CD4-positive, alpha-beta T cell treated with Interleukin-6 for 4 hours (primary cell): Measurements from ENCODE around the gene KRTAP12-4.
"Not testable (repeated sequence)": the region's sequence is repeated elsewhere in the genome, so short reads cannot be mapped to it uniquely, and the experiment has no call there.

Experiments used
- DNase-seq: peaks from one replicate; pipeline ENCODE4 v3.0.0-alpha.2; 2020; ENCODE audit warnings: mixed read lengths

KRTAP12-4 gene

DNA sequence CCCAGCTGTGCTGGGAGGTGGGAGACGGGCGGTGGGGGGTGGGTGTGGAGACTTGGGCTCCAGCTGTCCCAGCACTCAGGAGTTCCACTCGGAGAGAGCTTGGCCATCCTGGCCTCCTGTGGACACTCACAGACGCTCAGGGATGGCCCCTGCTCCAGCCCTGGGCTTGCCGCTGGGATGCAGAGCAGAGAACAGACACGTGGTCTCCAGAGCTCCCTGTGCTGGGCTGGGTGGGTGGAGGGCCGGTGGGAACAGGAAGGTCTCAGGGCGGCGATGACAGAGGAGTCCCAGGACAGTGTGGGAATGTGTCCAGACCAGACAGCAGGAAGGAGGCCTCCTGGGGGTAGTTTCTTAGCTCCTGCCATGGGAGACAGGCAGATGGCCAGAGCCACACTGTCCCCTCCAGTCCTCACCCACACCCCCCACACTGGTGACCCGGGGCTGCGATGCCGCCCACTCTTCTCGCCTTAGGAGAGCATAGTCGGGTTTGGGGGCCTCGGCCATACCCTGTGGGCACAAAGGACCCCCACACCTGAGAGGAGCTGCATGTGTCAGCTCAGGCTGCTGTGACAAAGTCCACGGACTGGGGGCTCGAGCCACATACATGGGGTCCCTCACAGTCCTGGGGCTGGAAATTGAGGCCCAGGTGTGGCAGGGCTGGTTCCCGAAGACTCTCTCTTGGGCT is 25.6 kb downstream of the KRTAP12-4 start:
- no peak for DNase-seq

DNA sequence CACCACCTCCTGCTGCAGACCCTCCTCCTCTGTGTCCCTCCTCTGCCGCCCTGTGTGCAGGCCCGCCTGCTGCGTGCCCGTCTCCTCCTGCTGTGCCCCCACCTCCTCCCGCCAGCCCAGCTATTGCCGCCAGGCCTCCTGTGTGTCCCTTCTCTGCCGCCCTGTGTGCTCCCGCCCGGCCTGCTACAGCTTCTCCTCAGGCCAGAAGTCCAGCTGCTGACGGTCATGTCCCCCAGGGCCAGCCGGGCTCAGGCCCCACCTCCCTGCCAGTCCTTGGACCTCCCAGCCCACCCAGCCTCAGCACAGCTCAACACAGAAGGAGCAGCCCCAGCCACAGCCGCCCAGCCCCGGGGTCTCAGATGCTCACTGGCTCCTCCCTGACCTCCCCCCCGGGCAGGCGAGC is 26.6 kb downstream of the KRTAP12-4 start:
- DNase-seq = not testable (repeated sequence)

DNA sequence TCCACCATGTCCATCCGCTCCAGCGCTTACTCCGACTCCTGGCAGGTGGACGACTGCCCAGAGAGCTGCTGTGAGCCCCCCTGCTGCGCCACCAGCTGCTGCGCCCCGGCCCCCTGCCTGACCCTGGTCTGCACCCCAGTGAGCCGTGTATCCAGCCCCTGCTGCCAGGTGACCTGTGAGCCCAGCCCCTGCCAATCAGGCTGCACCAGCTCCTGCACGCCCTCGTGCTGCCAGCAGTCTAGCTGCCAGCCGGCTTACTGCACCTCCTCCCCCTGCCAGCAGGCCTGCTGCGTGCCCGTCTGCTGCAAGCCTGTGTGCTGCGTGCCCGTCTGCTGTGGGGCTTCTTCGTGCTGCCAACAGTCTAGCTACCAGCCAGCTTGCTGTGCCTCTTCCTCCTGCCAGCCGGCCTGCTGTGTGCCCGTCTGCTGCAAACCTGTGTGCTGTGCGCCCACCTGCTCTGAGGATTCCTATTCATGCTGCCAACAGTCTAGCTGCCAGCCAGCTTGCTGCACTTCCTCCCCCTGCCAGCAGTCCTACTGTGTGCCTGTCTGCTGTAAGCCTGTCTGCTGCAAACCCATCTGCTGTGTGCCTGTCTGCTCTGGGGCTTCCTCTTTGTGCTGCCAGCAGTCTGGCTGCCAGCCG is 27.2 kb downstream of the KRTAP12-4 start:
- DNase-seq = not testable (repeated sequence)

DNA sequence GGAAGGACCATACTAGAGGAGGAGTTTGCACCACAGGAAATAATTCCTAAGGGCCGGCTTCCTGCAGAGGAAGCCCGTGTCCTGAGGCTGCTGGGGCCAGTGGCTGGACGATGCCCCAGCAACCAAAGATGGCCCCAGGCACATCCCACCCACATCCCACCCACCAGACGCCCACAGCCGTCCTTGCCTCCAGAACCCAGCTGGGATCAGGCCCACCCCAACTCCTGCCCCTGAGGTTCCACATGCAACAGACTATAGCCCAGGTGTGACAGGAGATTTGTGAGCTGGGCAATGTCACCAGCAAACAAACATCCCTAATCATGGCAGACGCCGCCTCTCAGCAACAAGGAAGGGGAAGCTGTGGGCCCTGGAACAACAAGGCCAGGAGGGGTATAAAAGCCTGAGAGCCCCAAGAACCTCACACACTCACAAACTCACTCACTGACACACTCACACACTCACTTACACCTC is 27.8 kb downstream of the KRTAP12-4 start, which contains the start of gene KRTAP10-9:
Gene KRTAP10-9, plus strand, starts transcription at position 421 of the 471 bp plus-strand sequence. CDS start 79 bp downstream, outside the sequence.
- no peak for DNase-seq

DNA sequence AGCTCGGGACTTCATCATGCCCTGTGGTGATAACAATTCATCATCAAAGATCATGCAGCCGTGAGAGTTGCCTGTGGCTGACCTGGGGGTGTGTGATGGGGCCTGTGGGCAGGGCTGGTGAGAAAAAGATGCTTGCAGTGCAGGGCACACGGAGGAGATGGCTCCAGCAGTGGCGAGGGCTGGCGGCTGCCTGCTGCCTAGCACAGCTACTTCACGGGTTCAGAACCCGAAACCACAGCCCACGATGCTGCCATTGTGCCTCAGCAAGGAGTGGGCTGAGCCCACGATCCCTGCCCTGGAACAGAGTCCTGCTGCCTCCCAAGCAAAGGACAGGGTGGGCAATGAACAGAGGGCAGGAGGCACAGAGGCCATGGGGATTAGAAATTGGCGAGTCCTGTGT is 28.2 kb downstream of the KRTAP12-4 start:
- no peak for DNase-seq

DNA sequence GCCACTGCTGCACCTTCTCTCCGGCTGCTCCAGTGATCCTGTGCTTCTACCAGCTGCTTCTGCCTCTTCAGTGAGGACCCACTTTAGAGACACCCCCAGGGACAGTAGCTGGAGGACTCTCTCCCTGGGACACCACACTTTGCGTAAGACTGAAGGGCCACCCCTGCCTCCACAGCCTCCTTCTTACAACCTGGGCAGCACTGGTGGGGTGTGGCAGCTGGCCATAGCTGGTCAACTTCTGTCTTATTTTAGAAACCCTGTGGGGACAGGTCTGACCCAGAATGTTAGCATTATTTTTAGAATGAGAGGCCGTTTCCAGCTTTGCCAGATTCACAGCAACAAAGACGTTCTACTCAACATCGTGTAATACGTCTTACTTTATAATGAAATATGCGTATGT is 28.7 kb downstream of the KRTAP12-4 start:
- DNase-seq = no peak

DNA sequence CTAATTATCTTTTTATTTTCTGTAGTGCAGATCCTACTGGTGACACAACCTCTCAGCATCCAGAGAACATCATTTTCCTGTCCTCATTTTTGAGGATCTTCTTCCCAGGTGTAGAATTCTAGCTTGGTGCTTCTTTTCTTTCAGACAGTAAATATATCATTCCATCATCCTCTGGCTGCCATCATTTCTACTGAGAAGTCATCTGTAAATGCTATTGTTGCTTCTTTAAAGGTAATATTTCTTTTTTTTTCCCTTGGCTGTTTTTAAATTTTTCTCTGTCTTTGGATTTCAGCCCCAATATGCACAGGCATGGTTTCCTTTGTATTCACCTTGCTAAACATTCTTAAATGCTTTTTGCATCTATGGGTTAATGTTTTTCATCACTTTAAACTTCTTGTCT is 30.9 kb downstream of the KRTAP12-4 start:
- no peak for DNase-seq

DNA sequence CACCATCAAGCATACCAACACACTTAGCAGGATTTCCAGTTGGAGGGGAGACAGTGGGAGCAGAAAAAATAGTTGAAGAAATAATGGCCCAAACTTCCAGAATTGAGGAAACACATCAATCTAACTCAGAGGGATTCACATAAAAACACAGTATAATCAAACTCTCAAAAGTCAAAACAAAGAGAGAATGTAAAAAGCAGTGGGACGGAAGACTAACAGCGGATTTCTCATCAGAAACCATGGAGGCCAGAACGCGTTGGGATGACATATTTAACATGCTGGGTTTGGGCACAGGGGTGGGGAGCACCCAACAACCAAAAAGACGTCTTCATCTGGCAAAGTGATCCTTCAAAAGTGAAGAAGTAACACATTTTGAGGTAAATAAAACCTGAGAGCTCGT is 34.6 kb downstream of the KRTAP12-4 start:
- DNase-seq = no peak

DNA sequence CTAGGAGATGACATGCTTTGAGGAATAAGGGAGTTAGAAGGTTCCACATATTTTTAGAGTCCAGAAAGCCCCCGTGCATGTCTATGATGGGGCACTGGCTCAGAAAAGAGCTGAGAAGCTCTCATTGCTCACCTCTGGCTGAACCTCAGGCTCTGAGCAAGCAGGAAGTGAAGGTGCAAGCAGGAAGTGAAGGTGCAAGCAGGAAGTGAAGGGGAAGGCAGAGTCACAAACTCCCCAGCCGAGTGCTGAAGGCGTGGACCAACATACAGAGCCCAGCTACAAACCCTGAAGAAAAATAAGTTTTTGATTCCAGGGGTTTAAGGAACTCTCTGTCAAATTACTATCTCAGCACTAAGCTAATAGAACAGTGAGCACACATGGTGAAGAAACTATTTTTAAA is 35.5 kb downstream of the KRTAP12-4 start:
- DNase-seq = peak; percentile 76

DNA sequence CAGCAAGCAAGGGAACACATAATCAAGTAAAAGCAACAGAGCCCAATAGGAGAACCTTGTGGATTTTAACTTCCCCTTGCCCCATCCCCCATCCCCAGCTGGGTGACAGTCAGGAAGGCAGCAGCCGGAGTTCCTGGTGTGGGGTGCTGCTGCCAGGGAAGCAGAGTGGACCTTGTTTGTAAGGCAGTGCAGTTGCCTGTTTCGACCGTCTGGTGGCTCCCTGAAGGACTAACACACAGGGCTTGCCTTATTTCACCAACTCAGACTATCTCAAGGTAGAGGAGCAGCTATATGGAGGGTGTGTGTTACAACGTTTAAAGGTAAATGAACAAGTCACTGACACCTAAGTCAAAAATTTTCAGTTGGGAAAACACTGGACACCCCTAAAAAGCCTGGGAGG is 36.0 kb downstream of the KRTAP12-4 start:
- DNase-seq = peak; percentile 22

DNA sequence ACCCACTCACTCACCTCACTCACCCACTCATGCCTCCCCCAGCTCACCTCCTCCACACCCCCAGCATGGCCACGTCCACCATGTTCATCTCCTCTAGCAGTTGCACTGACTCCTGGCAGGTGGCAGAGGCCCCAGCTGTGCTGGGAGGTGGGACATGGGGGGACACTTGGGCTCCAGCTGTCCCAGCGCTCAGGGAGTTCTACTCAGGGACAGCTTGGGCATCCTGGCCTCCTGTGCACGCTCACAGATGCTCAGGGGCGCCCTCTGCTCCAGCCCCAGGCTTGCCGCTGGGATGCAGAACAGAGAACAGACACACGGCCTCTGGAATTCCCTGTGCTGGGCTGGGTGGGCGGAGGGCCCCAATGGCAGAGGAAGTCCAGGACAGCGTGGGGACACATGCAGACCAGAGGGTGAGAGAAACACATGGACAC is 37.4 kb downstream of the KRTAP12-4 start:
- no peak for DNase-seq

DNA sequence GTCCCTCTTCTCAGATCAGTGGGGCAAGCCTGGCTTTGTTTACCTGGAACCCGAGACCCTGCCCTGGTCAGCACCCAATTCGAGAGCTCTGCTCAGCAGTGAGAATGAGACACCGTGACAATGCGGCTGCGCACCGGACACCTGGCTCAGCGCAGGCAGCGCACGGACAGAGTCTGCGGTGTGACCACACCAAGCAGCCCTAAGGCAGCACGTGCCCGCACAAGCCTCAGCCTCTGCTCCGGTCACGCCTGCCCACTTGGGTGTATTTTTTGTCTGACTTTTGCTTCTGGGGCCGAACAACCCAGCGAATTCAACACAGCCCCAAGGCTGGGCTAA is 37.9 kb downstream of the KRTAP12-4 start:
- DNase-seq = no peak

DNA sequence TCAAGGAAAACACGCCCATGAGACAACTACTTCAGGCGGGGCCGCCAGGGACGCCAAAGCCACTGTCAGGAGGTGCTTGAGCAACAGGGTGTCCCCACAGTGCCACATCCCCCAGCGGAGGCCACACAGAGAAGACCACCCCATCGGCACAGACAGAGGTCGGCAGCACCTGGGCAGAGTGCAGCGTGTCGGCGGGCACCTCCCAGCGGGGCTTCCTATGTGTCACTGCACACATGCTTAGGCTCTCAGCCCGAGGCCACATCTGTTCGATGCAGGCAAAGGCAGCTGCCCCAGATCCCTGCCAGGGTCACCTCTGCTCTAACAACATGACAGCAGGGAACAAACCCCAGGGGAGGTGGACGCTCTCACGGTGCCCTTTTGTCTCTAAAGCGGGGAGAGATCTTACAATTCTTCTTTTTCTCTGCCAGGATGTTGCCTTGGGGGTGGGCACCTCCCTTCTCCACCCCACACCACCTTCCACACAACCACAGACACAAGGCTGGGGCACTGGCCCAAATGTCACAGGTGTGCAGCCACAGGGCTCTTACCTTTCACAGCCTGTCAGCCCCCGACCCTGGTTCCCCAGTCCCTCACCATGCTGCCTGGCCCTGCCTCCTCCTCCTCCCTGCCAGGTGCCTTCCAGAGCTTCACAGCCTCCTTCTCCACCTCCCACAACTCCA is 38.4 kb downstream of the KRTAP12-4 start:
- DNase-seq = no peak

DNA sequence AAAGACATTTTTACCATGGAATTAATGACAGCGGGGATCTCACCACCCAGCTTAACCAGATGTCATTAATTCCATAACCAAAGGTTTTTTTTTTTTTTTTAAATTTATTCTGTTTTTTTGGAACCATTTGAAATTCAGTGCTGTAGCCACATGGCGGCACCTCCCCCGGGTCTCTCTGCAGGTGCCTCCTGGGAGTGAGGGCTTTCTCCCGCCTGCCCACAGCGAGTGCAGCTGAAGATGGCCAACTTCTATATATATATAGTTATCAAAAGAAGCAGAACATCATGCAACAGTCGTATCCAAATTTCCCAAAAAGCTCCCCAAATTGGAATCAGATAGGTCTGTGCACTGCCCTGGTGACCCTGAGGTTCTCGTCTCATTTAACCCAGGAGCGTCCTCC is 39.0 kb downstream of the KRTAP12-4 start:
- no peak for DNase-seq

DNA sequence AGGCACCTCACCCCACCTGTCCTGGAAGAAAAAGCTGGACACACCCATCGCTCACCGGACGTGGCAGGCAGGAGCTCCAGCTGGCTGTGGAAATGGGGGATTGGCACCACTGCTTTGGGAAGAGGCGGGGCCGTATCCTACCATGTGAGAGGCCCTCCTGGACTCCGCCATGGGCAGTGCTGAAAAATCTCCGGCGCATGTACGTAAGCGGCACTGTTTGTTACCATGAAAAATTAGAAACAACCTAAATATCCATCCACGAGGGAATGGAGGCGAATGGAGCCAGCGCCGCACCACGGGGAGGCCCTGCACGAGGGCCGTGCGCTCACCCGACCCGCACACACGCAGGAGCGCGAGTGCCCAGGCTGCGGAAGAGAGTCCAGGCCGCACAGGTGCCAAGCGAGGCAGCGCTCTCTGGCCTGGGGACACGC is 39.5 kb downstream of the KRTAP12-4 start:
- DNase-seq = no peak

DNA sequence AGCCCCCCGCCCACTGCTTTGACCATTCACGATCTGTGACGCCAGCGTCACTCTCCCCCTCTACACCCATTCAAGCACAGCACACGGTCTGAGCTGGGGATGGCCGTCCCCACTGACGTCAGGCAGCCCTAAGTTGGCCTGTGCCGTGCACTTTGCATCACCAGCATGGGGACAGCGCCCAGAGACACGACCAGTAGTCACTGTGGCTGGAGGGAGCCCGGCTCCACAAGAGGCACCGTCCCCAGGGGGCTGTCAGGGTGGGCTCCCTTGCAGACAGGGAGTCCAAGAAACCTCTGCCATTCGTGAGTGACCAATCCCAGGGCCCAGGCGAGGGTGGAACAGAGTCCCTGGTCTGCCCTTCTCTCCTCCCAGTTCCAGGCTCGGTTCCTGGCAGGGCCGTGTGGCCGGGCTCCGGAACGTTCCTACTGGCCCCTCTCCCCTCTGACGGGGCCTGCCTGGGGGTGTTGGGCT is 40.3 kb downstream of the KRTAP12-4 start:
- DNase-seq = no peak

DNA sequence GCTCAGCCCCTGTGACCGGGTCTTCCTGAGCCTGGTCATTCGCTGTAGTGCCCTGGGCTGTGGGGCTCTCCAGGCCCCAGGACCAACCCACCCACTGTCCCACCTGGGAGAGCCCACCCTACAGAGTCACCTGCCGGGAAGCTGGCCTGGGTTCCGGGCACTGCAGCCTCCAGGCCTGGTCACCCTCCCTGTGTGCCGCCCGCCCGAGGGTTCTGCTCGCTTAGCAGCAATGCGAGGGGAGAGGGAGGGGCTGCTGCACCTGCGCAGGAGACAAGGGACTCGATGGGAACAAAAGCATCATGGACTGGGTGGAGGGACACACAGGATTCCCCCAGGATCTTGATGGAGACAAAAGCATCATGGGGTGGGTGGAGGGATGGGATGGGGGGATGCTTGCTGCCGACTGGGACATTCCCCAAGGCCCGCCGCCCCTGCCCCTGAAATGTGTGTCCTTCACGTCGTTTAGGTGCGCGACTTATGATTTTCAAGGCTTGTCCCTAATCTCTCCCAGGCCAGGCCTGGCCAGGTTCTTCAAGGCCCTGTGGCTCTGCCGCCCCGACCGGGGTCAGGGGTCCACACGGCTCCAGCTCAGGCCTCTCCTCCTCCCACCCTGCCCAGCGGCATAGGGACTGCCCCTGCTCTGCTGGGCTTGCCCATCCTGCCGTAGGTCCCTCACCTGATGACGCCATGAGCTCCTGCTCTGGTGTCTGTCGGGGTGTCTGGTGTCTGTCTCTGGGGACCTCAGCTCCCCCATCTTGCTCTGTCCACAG is 40.9 kb downstream of the KRTAP12-4 start:
- no peak for DNase-seq

DNA sequence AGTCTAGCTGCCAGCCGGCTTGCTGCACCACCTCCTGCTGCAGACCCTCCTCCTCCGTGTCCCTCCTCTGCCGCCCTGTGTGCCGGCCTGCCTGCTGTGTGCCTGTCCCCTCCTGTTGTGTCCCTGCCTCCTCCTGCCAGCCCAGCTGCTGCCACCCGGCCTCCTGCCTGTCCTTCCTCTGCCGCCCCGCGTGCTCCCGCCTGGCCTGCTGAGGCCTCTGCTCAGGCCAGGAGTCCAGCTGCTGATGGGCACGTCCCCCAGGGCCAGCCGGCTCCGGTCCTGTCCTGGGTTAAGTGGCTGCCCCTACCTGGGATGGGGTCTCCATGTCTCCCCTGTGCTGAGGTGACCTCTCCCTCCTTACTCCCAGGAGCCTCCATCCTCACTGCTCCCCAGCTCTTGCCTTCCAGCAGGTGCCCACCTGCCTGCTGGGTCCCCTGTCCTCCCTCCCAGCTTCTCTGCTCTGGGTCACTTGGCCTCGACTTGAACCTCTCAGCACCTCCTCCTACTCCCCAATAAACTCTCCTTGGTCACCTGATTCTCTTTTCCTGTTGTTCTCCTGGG is 41.7 kb downstream of the KRTAP12-4 start:
- no peak for DNase-seq

DNA sequence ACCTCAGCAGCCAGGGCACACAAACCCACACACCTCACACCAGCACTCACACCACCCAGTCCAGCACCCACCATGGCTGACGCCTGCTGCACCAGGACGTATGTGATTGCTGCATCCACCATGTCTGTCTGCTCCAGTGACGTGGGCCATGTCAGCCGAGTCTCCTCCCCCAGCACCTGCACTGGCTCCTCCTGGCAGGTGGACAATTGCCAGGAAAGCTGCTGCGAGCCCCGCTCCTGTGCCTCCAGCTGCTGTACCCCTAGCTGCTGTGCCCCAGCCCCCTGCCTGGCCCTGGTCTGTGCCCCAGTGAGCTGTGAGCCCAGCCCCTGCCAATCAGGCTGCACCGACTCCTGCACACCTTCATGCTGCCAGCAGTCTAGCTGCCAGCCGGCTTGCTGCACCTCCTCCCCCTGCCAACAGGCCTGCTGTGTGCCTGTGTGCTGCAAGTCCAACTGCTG is 42.4 kb downstream of the KRTAP12-4 start, which contains the start of gene KRTAP10-8:
Gene KRTAP10-8, plus strand, starts transcription at position 51 of the 458 bp plus-strand sequence. Its CDS starts 22 bp downstream, at position 73.
- DNase-seq = no peak

DNA sequence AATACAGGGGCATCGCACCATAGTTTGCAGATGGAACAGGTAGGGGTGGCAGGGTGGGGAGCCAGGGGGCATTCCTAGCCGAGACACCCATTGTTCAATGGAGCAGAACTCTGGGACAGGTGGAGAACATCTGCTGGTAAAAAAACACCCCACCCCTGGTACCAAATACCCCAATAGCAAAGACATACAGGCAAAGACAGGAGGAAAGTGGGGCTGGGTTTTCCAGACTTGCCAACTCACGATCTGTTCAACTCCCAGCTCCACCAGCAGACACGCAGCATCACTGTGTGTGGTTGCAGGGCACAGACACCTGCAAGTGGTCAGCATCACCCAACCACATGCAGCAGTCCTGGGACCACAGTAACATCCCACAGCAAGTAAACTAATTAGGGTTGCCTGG is 42.9 kb downstream of the KRTAP12-4 start:
- DNase-seq = no peak

DNA sequence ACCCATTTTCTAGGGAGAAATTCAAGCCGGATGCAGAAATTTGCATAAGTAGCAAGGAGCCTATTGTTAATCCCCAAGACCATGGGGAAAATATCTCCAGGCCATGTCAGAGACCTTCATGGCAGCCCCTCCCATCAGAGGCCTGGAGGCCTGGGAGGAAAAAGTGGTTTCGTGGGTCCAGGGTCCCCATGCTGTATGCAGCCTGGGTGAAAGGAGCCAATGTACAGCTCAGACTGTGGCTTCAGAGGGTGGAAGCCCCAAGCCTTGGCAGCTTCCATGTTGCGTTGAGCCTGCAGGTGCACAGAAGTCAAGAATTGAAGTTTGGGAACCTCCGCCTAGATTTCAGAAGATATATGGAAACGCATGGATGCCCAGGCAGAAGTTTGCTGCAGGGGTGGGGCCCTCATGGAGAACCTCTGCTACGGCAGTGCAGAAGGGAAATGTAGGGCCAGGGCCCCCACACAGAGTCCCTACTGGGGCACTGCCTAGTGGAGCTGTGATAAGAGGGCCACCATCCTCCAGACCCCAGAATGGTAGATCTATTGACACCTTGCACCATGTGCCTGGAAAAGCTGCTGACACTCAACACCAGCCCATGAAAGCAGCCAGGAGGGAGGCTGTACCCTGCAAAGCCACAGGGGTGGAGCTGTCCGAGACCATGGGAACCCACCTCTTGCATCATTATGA is 44.2 kb downstream of the KRTAP12-4 start:
- DNase-seq = not testable (repeated sequence)

DNA sequence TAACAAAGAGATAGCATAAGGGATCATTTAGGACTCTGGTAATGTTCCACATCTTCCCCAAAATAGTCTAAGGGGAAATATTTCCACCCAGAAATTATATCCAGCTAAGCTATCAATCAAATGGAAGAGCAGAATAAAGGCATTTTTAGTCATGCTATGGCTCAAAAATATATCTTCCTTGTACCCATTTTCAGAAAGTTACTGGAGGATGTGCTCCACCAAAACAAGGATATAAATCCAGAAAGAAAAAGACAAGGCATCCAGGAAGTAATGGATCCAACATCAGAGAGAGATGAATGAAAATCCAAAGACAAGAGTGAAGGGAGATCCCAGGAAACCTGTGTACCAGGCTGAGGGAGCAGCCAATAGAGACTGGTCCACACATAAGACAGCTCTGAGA is 45.3 kb downstream of the KRTAP12-4 start:
- no peak for DNase-seq
